Fibroblast of lung (primary cell): Measurements from ENCODE around the gene COL4A3.

Source experiments
- EZH2 ChIP-seq: IDR thresholded peaks from 2 replicates; pipeline ENCODE4 v1.5.1; 2012; ENCODE audit warnings: low read length, control low read depth, mild to moderate bottlenecking; ENCODE audit errors: missing control alignments
- TF ChIP-seq, protein P1 (sequence below), 2 donors: IDR thresholded peaks in 1 of 2; conservative IDR thresholded peaks in 1 of 2; 1 replicate in 1 of 2; 2 replicates in 1 of 2; pipeline ENCODE4 v1.5.1; 2011 to 2012; ENCODE audit warnings: low read length in 2 of 2, control low read depth in 1 of 2, inconsistent platforms in 1 of 2, low read depth in 1 of 2, mild to moderate bottlenecking in 1 of 2

DNA sequence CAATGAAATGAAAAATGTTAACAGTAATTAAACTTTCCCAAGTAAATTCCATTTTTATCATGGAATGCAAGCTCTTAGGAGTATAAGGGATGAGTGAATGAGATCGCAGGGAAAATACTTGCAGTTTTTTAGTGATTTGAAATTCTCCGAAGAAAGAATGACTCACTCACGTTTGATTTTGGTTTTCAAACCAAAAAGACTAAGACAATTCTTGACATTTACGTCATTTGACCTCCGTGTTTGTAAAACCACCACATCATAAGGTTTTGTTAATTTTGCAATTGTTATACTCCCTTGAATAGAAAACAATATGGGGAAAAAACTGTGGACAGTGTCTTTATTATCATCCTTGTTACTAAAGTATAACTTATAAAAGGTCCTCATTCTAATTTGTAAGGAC is 29.8 kb upstream of the COL4A3 start:
- TF ChIP-seq, protein P1, sequence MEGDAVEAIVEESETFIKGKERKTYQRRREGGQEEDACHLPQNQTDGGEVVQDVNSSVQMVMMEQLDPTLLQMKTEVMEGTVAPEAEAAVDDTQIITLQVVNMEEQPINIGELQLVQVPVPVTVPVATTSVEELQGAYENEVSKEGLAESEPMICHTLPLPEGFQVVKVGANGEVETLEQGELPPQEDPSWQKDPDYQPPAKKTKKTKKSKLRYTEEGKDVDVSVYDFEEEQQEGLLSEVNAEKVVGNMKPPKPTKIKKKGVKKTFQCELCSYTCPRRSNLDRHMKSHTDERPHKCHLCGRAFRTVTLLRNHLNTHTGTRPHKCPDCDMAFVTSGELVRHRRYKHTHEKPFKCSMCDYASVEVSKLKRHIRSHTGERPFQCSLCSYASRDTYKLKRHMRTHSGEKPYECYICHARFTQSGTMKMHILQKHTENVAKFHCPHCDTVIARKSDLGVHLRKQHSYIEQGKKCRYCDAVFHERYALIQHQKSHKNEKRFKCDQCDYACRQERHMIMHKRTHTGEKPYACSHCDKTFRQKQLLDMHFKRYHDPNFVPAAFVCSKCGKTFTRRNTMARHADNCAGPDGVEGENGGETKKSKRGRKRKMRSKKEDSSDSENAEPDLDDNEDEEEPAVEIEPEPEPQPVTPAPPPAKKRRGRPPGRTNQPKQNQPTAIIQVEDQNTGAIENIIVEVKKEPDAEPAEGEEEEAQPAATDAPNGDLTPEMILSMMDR (conservative IDR thresholded peaks at IDR 0.05 in 1 of 2, IDR thresholded peaks at IDR 0.05 in 1 of 2; ENCODE audit: low read depth in 1 of 2, low read length in 2 of 2): no peak
- TF ChIP-seq EZH2: no peak
